B cell (primary cell): ENCODE data around the gene TRAPPC5.

Experiments
- CTCF ChIP-seq: fragments of 200-600 bp; IDR thresholded peaks from one replicate; pipeline ENCODE4 v1.8.0; 2022; ENCODE audit warnings: antibody characterized with exemption, mild to moderate bottlenecking
- EZH2 ChIP-seq: IDR thresholded peaks from 2 replicates; pipeline ENCODE4 v1.6.1; 2012; ENCODE audit warnings: borderline replicate concordance, low read depth, mild to moderate bottlenecking, moderate library complexity, low read length; ENCODE audit not compliant: insufficient read depth, poor library complexity, severe bottlenecking

- TF ChIP-seq CTCF: no peak
- no peak for TF ChIP-seq EZH2
These were observed 10.2 kb downstream of the TRAPPC5 start for GRCh38 chr19:7690779-7691258.
